ENCODE measurements around the gene CNN2. TPM values are rescaled to one million over a fixed set of nuclear protein-coding genes. Genes with fewer than 3 reads are reported as not detected.
A peak's percentile ranks its signal among the peaks of the same experiment; 100 is the strongest.
"Not testable (repeated sequence)": the region's sequence is repeated elsewhere in the genome, so short reads cannot be mapped to it uniquely, and the experiment has no call there.

Gene CNN2
- total RNA-seq, 3 donors from 2014 or later (not counting 1 experiment from before 2014, with no cell fraction given), result 163 to 276 (median 179) TPM

GRCh38 chr19:1020868-1021425, 5.5 kb upstream of the CNN2 start, which contains the start of gene TMEM259:
Gene TMEM259 (minus strand): TSS chr19:1021123. CDS start chr19:1020996, 127 bp downstream.
- Histone ChIP-seq H3K36me3 (ENCODE audit: control insufficient read depth, insufficient read depth, low read length) (peaks cover 9% of the 10 kb centered on the region), H3K27ac (ENCODE audit: low read length) (peak within 1 kb of the TSS; percentile 100), H3K27me3 (ENCODE audit: control insufficient read depth, insufficient read depth, low read length) (no peaks in the 10 kb centered on the region), H3K4me3 (ENCODE audit: low read length) (peak within 1 kb of the TSS; percentile 94), H3K4me1 (ENCODE audit: control insufficient read depth, insufficient read depth, low read length) (peaks cover 66% of the 10 kb centered on the region), H3K9me3 (ENCODE audit: control insufficient read depth, insufficient read depth, low read length) (no peaks in the 10 kb centered on the region)
- ATAC-seq (peak; percentile 88 to 98 (median 88)), DNase-seq (peak; percentile 97 to 98)
- 0% methylated on average over 66 of the region's 68 CpGs for WGBS (ENCODE audit: insufficient coverage)
- TF ChIP-seq CTCF (IDR thresholded peaks at IDR 0.05), result no peak
- H3K36me3 Mint-ChIP-seq, result no peaks in the 10 kb centered on the region
- intact Hi-C loops (cut with micrococcal nuclease), result loop anchor here (1.0 to 5.0 kb wide), 3 partner anchors 20 to 226 kb away; partner anchors contain the start of genes ABCA7, GPX4 and MIDN
- peaks cover 24 to 49% of the 10 kb centered on the region in 2 donors for H3K4me1 Mint-ChIP-seq
- peaks cover 0 to 3% of the 10 kb centered on the region in 2 donors for H3K27me3 Mint-ChIP-seq (ENCODE audit: low read depth in 2 of 2)
- H3K4me3 Mint-ChIP-seq, result peak within 1 kb of the TSS; percentile 92
- H3K9me3 Mint-ChIP-seq, result no peaks in the 10 kb centered on the region
- peak within 1 kb of the TSS; percentile 100 for H3K27ac Mint-ChIP-seq

GRCh38 chr19:1023883-1024188, 2.6 kb upstream of the CNN2 start:
- H3K4me3 Mint-ChIP-seq; H3K36me3 Mint-ChIP-seq; DNase-seq; H3K36me3 ChIP-seq (ENCODE audit: control insufficient read depth, insufficient read depth, low read length); H3K27ac ChIP-seq (ENCODE audit: low read length); H3K27ac Mint-ChIP-seq; H3K27me3 Mint-ChIP-seq (ENCODE audit: low read depth in 2 of 2); ATAC-seq; H3K27me3 ChIP-seq (ENCODE audit: control insufficient read depth, insufficient read depth, low read length); H3K9me3 Mint-ChIP-seq; H3K9me3 ChIP-seq (ENCODE audit: control insufficient read depth, insufficient read depth, low read length); H3K4me3 ChIP-seq (ENCODE audit: low read length): not testable (repeated sequence)
- WGBS (ENCODE audit: insufficient coverage), result 91% methylated on average over 5 of the region's 5 CpGs
- intact Hi-C loops (cut with micrococcal nuclease), result loop anchor here (5.0 kb wide), 1 partner anchor 223 kb away; the partner anchor contains the start of gene MIDN
- H3K4me1 Mint-ChIP-seq, result peaks cover 15 to 34% of the 10 kb centered on the region in 2 donors
- H3K4me1 ChIP-seq (ENCODE audit: control insufficient read depth, insufficient read depth, low read length), result peaks cover 59% of the 10 kb centered on the region

GRCh38 chr19:1025080-1025479, 1.3 kb upstream of the CNN2 start:
- H3K27ac ChIP-seq (ENCODE audit: low read length); H3K27me3 ChIP-seq (ENCODE audit: control insufficient read depth, insufficient read depth, low read length); H3K36me3 Mint-ChIP-seq; H3K9me3 ChIP-seq (ENCODE audit: control insufficient read depth, insufficient read depth, low read length); H3K27me3 Mint-ChIP-seq (ENCODE audit: low read depth in 2 of 2); intact Hi-C loops (cut with micrococcal nuclease); H3K36me3 ChIP-seq (ENCODE audit: control insufficient read depth, insufficient read depth, low read length); DNase-seq; ATAC-seq; H3K9me3 Mint-ChIP-seq; H3K4me3 ChIP-seq (ENCODE audit: low read length); H3K27ac Mint-ChIP-seq: not testable (repeated sequence)
- peaks cover 19 to 30% of the 10 kb centered on the region in 2 donors for H3K4me1 Mint-ChIP-seq
- peaks cover 59% of the 10 kb centered on the region for H3K4me1 ChIP-seq (ENCODE audit: control insufficient read depth, insufficient read depth, low read length)
- 90% methylated on average over 3 of the region's 6 CpGs for WGBS (ENCODE audit: insufficient coverage)
- peak overlapping the region; percentile 14 for H3K4me3 Mint-ChIP-seq

- H3K27me3 ChIP-seq (ENCODE audit: control insufficient read depth, insufficient read depth, low read length), result no peaks in the 10 kb centered on the region
- Mint-ChIP-seq H3K27ac (peak overlapping the region; percentile 84 to 88), H3K4me1 (peaks cover 19 to 27% of the 10 kb centered on the region in 2 donors), H3K27me3 (ENCODE audit: low read depth in 2 of 2) (no peaks in the 10 kb centered on the region), H3K9me3 (no peaks in the 10 kb centered on the region), H3K4me3 (peak overlapping the region; percentile 94), H3K36me3 (no peaks in the 10 kb centered on the region)
- 2% methylated on average over 33 of the region's 36 CpGs for WGBS (ENCODE audit: insufficient coverage)
- peak; percentile 46 to 60 for DNase-seq
- peak; percentile 16 to 33 (median 17) for ATAC-seq
- no peak for TF ChIP-seq CTCF (IDR thresholded peaks at IDR 0.05)
- H3K4me3 ChIP-seq (ENCODE audit: low read length), result peak overlapping the region; percentile 61
- H3K27ac ChIP-seq (ENCODE audit: low read length), result peak overlapping the region; percentile 77
- H3K9me3 ChIP-seq (ENCODE audit: control insufficient read depth, insufficient read depth, low read length), result no peaks in the 10 kb centered on the region
- peaks cover 6% of the 10 kb centered on the region for H3K36me3 ChIP-seq (ENCODE audit: control insufficient read depth, insufficient read depth, low read length)
- peaks cover 61% of the 10 kb centered on the region for H3K4me1 ChIP-seq (ENCODE audit: control insufficient read depth, insufficient read depth, low read length)
- intact Hi-C loops (cut with micrococcal nuclease), result no loop called here
Measured at GRCh38 chr19:1026783-1027649, 608 bp downstream of the CNN2 start.

Measured in natural killer cell (primary cell).